Tibial nerve (tissue), 4 donors: Measurements from ENCODE around the gene IL22RA1. TPM values are rescaled to one million over a fixed set of nuclear protein-coding genes. Genes with fewer than 3 reads are reported as not detected.
A peak's percentile ranks its signal among the peaks of the same experiment; 100 is the strongest.

ENCODE experiments used
- DNase-seq, 2 donors: peaks; one replicate each; pipeline ENCODE4 v3.0.0-alpha.2; 2019; ENCODE audit warnings: low spot score in 2 of 2
- H3K27ac ChIP-seq, 4 donors: fragments of 200-600 bp; sonication (generic) in 3 of 4; one replicate each; pipeline ENCODE4 v1.5.1; 2017 to 2019; ENCODE audit warnings: mild to moderate bottlenecking in 1 of 4
- H3K27me3 ChIP-seq, 2 donors: fragments of 200-600 bp; sonication (generic) in 1 of 2; one replicate each; pipeline versions ENCODE4 v1.5.1 to v1.6.0; 2017 to 2019
- H3K36me3 ChIP-seq, 3 donors: fragments of 200-600 bp; sonication (generic); one replicate each; pipeline ENCODE4 v1.5.1; 2018 to 2019
- H3K4me1 ChIP-seq, 4 donors: fragments of 200-600 bp; sonication (generic) in 3 of 4; one replicate each; pipeline ENCODE4 v1.5.1; 2017 to 2019
- H3K4me3 ChIP-seq, 4 donors: fragments of 200-600 bp; sonication (generic) in 3 of 4; one replicate each; pipeline ENCODE4 v1.5.1; 2017 to 2019; ENCODE audit warnings: mild to moderate bottlenecking in 1 of 4, moderate library complexity in 1 of 4
- H3K9me3 ChIP-seq, 4 donors: fragments of 200-600 bp; sonication (generic) in 3 of 4; one replicate each; pipeline ENCODE4 v1.5.1; 2017 to 2019
- EP300 ChIP-seq, 2 donors: sonication (generic); formaldehyde crosslinking; IDR thresholded peaks; one replicate each; pipeline ENCODE4 v1.6.1; 2017; ENCODE audit warnings: antibody characterized with exemption in 2 of 2, mild to moderate bottlenecking in 1 of 2
- POLR2A ChIP-seq, 2 donors: fragments of 450-650 bp; IDR thresholded peaks; one replicate each; pipeline ENCODE4 v1.6.1; 2017; ENCODE audit warnings: antibody characterized with exemption in 2 of 2, mild to moderate bottlenecking in 2 of 2, moderate library complexity in 2 of 2
- WGBS, 2 donors: methylation state at CpG; one replicate each; pipeline ENCODE4 v1.1.5; 2018; 5-methylcytosine and 5-hydroxymethylcytosine counted together
- total RNA-seq, 4 donors: library from RNA; depleted of rRNA; stranded (reverse); fragments of >200 nt; gene quantifications; one replicate each; pipeline ENCODE4 v1.1.0, GENCODE V29; 2016
- TF ChIP-seq, protein P1 (sequence below), 5 experiments: fragments of 200-600 bp in 3 of 5; fragments of 450-650 bp in 2 of 5; sonication (generic) in 3 of 5; IDR thresholded peaks; one replicate each; pipeline ENCODE4 v1.5.1; 2016 to 2019; ENCODE audit warnings: antibody characterized with exemption in 5 of 5, mild to moderate bottlenecking in 3 of 5, moderate library complexity in 2 of 5

IL22RA1 gene
- total RNA-seq, 4 donors from 2014 or later: not detected

DNA sequence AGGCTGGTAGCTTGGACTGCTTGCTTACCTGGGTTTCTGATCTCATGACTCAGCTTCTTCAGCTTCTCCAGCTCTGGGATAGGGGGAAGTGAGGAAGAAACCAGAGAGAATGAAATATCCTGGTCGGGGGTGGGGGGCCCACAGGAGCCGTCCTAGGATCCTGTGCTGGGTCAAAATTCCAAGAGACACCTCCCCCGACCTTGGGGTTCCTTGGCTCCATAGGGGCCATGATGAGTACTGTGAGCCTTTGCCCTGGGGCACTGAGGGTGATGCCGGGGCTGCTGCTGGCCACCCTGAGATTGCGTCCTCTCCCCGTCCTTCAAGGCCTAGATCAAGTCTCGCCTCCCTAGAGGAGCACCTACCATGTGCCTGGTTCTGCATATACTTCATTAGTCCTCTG is 71.0 kb downstream of the IL22RA1 start:
- Histone ChIP-seq H3K9me3 (no peaks in the 10 kb centered on the region), H3K27ac (no peak overlapping the region), H3K4me1 (peaks cover 0 to 8% (median 0%) of the 10 kb centered on the region in 4 donors), H3K36me3 (no peaks in the 10 kb centered on the region), H3K4me3 (no peak overlapping the region), H3K27me3 (peaks cover 0 to 4% of the 10 kb centered on the region in 2 donors)
- DNase-seq: no peak
- TF ChIP-seq POLR2A (IDR thresholded peaks at IDR 0.05) (no peak), EP300 (IDR thresholded peaks at IDR 0.05) (no peak)
- TF ChIP-seq, protein P1, sequence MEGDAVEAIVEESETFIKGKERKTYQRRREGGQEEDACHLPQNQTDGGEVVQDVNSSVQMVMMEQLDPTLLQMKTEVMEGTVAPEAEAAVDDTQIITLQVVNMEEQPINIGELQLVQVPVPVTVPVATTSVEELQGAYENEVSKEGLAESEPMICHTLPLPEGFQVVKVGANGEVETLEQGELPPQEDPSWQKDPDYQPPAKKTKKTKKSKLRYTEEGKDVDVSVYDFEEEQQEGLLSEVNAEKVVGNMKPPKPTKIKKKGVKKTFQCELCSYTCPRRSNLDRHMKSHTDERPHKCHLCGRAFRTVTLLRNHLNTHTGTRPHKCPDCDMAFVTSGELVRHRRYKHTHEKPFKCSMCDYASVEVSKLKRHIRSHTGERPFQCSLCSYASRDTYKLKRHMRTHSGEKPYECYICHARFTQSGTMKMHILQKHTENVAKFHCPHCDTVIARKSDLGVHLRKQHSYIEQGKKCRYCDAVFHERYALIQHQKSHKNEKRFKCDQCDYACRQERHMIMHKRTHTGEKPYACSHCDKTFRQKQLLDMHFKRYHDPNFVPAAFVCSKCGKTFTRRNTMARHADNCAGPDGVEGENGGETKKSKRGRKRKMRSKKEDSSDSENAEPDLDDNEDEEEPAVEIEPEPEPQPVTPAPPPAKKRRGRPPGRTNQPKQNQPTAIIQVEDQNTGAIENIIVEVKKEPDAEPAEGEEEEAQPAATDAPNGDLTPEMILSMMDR (IDR thresholded peaks at IDR 0.05): no peak
- 93% methylated on average over 4 to 7 of the region's 7 CpGs for WGBS, 2 donors

DNA sequence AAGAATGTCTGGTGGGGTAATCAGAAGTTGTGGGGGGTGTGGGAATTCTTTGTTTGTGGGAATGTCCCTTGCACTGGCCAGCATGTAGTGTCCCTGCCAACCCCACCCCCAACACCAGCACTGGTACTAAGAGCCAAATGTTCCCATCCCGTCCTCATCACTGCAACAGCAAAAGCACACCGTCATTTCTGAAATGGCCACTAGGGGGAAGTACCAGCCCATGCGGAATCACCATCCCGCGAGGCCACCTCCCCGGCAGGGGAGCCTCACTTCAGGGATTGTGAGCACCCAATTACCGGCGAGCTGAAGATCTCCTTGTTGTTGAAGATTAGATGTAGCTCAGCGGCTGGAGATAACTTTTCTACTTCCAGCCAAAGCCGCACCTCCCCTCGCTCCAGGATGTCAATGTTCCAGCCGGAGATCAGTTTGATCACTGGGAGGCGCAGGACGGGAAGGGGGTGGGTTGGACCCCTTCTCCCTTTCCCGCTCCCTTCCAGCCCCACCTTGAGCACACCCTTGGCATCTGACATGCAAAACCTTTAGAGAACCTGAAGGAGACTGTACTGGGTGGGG is 72.0 kb downstream of the IL22RA1 start:
- TF ChIP-seq POLR2A (IDR thresholded peaks at IDR 0.05) (no peak), EP300 (IDR thresholded peaks at IDR 0.05) (peak in 1 of 2 donors; percentile 32)
- TF ChIP-seq, protein P1 (IDR thresholded peaks at IDR 0.05): peak; percentile 77 to 87 (median 83)
- no peak overlapping the region for H3K4me3 ChIP-seq
- peaks cover 0 to 4% of the 10 kb centered on the region in 2 donors for H3K27me3 ChIP-seq
- H3K9me3 ChIP-seq: no peaks in the 10 kb centered on the region
- no peaks in the 10 kb centered on the region for H3K36me3 ChIP-seq
- H3K27ac ChIP-seq: no peak overlapping the region
- DNase-seq: peak; percentile 48 to 89
- 21 to 23% methylated on average over 11 to 15 of the region's 15 CpGs for WGBS, 2 donors
- H3K4me1 ChIP-seq: peaks cover 0 to 8% (median 0%) of the 10 kb centered on the region in 4 donors

DNA sequence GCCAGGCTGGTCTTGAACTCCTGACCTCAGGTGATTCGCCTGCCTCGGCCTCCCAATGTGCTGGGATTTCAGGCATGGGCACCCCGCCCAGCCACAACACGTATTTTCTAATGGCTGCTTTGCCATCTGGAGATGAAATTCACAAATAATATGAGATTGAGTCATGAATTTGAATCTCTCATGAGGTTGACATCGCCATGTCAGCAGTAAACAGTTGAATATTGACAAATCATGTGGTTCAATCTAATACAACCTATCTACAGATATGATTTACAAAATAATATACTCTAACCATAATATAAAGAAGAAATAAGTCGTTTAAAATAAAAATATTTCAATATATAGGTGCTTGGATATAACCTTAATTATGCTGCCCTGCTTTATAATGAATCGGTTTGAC is 73.1 kb downstream of the IL22RA1 start:
- TF ChIP-seq, protein P1 (IDR thresholded peaks at IDR 0.05): no peak
- TF ChIP-seq EP300 (IDR thresholded peaks at IDR 0.05) (no peak), POLR2A (IDR thresholded peaks at IDR 0.05) (no peak)
- Histone ChIP-seq H3K4me3 (no peak overlapping the region), H3K27ac (no peak overlapping the region), H3K36me3 (no peaks in the 10 kb centered on the region), H3K9me3 (no peaks in the 10 kb centered on the region), H3K27me3 (peaks cover 0 to 4% of the 10 kb centered on the region in 2 donors), H3K4me1 (peaks cover 0 to 8% (median 0%) of the 10 kb centered on the region in 4 donors)
- DNase-seq: no peak
- 64 to 73% methylated on average over 7 of the region's 7 CpGs for WGBS, 2 donors

Other genes with a start within 250 kb of the IL22RA1 start
- gene CNR2, start 229.8 kb downstream of the IL22RA1 start, total RNA-seq: not detected
- 10 to 100 TPM; 73.2 to 88.5 (median 77.5) TPM for gene PNRC2, start 183.3 kb downstream of the IL22RA1 start, total RNA-seq
- gene SRSF10, start 162.8 kb downstream of the IL22RA1 start, total RNA-seq: 100 to 1,000 TPM in 1 of 4 donors, 10 to 100 TPM in 3; 58.6 to 113 (median 89.9) TPM
- under 1 TPM in 3 of 4 donors, not detected in 1; 0.20 to 0.60 (median 0.22) TPM for gene MYOM3, start 31.0 kb downstream of the IL22RA1 start, total RNA-seq
- 1 to 10 TPM in 2 of 4 donors, not detected in 2; 1.3 to 1.5 TPM for gene IFNLR1, start 44.1 kb upstream of the IL22RA1 start, total RNA-seq
- not detected for gene GRHL3, start 176.2 kb upstream of the IL22RA1 start, total RNA-seq